Panc1 (cell line): ENCODE data around the gene UPF1. TPM values are rescaled to one million over a fixed set of nuclear protein-coding genes. Genes with fewer than 3 reads are reported as not detected.

Experiments used
- total RNA-seq: library from RNA; stranded (reverse); gene quantifications from one replicate; pipeline ENCODE4 v1.2.1, GENCODE V29; 2021; ENCODE audit not compliant: unreplicated experiment

Gene UPF1
- total RNA-seq, 1 experiment from 2014 or later: 62.2 TPM

Other genes with a start within 250 kb of the UPF1 start
- 32.0 TPM for gene REX1BD, start 243.2 kb upstream of the UPF1 start, total RNA-seq
- gene CRLF1, start 225.2 kb upstream of the UPF1 start, total RNA-seq: 3.5 TPM
- 2.4 TPM for gene TMEM59L, start 219.1 kb upstream of the UPF1 start, total RNA-seq
- 4.4 TPM for gene KLHL26, start 194.9 kb upstream of the UPF1 start, total RNA-seq
- 18.2 TPM for gene CRTC1, start 148.3 kb upstream of the UPF1 start, total RNA-seq
- 0.69 TPM for gene COMP, start 40.7 kb upstream of the UPF1 start, total RNA-seq
- 4.5 TPM for gene CERS1, start 64.2 kb downstream of the UPF1 start, total RNA-seq
- gene COPE, start 87.4 kb downstream of the UPF1 start, total RNA-seq: 177 TPM
- gene DDX49, start 87.8 kb downstream of the UPF1 start, total RNA-seq: 41.5 TPM
- 58.9 TPM for gene HOMER3, start 109.3 kb downstream of the UPF1 start, total RNA-seq
- 112 TPM for gene SUGP2, start 201.6 kb downstream of the UPF1 start, total RNA-seq
- gene ARMC6, start 201.6 kb downstream of the UPF1 start, total RNA-seq: 51.4 TPM
- gene SLC25A42, start 232.0 kb downstream of the UPF1 start, total RNA-seq: 2.6 TPM